Measurements from ENCODE around the gene ECI2. TPM values are rescaled to one million over a fixed set of nuclear protein-coding genes. Genes with fewer than 3 reads are reported as not detected.

Gene ECI2
- total and polyA plus RNA-seq, 2 of the 13 experiments (the other 11 are each of a cell fraction or from before 2014, with no cell fraction given) = 78.5 to 228 TPM

DNA sequence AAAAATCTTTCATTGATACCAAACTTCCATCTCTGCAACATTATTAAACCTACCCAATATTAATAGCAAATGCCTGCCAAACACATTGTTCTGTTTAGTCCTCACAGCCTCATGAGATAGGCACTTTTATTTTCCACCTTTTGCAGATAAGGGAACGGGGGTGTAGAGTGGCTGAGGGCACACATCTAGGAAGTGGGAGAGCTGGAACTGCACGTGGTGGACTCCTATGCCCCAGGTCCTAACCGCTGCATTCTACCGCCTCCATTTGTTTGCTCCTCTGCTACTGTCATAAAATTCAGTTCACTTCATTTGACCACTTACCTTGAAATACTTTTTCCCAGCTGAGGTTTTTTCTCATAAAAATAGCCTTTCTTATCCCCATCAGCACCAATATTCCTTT is 64.0 kb downstream of the ECI2 start:
- 5% methylated on average over 4 of the region's 4 CpGs for whole genome bisulfite sequencing (ENCODE audit: low lambda C conversion rate)
- no peak overlapping the region for H3K4me3 ChIP-seq (replicated peaks in 1 of 3; ENCODE audit: insufficient read depth in 1 of 3, low read depth in 2 of 3, low read length in 3 of 3)
- no peak overlapping the region for H3K9ac ChIP-seq (ENCODE audit: insufficient read depth, low read depth, low read length)
- in situ Hi-C loops (cut with HindIII; ENCODE audit: extremely low pct_ligation_motif_present, low pct_unique_long_range_greater_than_20kb) (no loop called here), intact Hi-C loops (cut with micrococcal nuclease; ENCODE audit: unreplicated experiment) (no loop called here)
- H4K20me1 ChIP-seq (ENCODE audit: insufficient read depth, low read length) = no peaks in the 10 kb centered on the region
- FAIRE-seq (no peak), ATAC-seq (peak; percentile 59; the same call in 2 of the 3 replicates), DNase-seq (ENCODE audit: low spot score) (no peak)
- ChIA-PET POLR2A (interaction anchor here (1.0 kb wide), 1 partner anchor 65 kb away, joined by 3 read pairs; no protein-coding TSS in a partner anchor), CTCF (ENCODE audit: low intra/inter-chr PET ratio, low total read pairs) (no interaction called here)
- H3K9me3 ChIP-seq (ENCODE audit: low read length) = no peaks in the 10 kb centered on the region
- peaks cover 33% of the 10 kb centered on the region for H3K4me1 ChIP-seq (ENCODE audit: insufficient read depth, low read length)
- no peaks in the 10 kb centered on the region for H3K27me3 ChIP-seq (ENCODE audit: control insufficient read depth in 1 of 2, insufficient read depth in 2 of 2, low read length in 2 of 2)
- no peaks in the 10 kb centered on the region for H3K36me3 ChIP-seq (replicated peaks in 1 of 2; ENCODE audit: control insufficient read depth in 1 of 2, insufficient read depth in 2 of 2, low read length in 2 of 2)
- H3K79me2 ChIP-seq (ENCODE audit: insufficient read depth, low read length) = no peaks in the 10 kb centered on the region
- no peak overlapping the region for H3K27ac ChIP-seq (ENCODE audit: extremely low read length, insufficient read depth, low read length)
- no peak overlapping the region for H3K4me2 ChIP-seq (ENCODE audit: low read depth, low read length)
- H2AFZ ChIP-seq (ENCODE audit: low read length) = no peak overlapping the region
- no TSS peak for BruUV-seq (replicated peaks)
- no peak for TF ChIP-seq HES4 (CRISPR knock-in tag; IDR thresholded peaks at IDR 0.05; ENCODE audit: borderline replicate concordance)
- TF ChIP-seq ZNF142 (CRISPR knock-in tag; IDR thresholded peaks at IDR 0.05) = no peak
- TF ChIP-seq GPBP1L1 (CRISPR knock-in tag; IDR thresholded peaks at IDR 0.05) = no peak
- TF ChIP-seq TP53 (CRISPR knock-in tag; conservative IDR thresholded peaks at IDR 0.05) = no peak
- no peak for TF ChIP-seq ZNF792 (CRISPR knock-in tag; IDR thresholded peaks at IDR 0.05)
- no peak for TF ChIP-seq EHMT2 (IDR thresholded peaks at IDR 0.05; ENCODE audit: borderline replicate concordance, low read depth, low read length)
- TF ChIP-seq SMAD3 (CRISPR knock-in tag; IDR thresholded peaks at IDR 0.05) = no peak
- no peak for TF ChIP-seq CHCHD3 (CRISPR knock-in tag; IDR thresholded peaks at IDR 0.05)
- TF ChIP-seq RERE (CRISPR knock-in tag; IDR thresholded peaks at IDR 0.05; ENCODE audit: low read depth) = no peak
- TF ChIP-seq GTF3A (CRISPR knock-in tag; conservative IDR thresholded peaks at IDR 0.05) = no peak

Data from HepG2 (cell line).